ENCODE data around the gene MYH11.

MYH11 gene

GRCh38 chr16:15766918-15767317 is 89.9 kb downstream of the MYH11 start:
- H3K36me3 Mint-ChIP-seq (ENCODE audit: low read depth): no peaks in the 10 kb centered on the region
- H3K4me1 Mint-ChIP-seq: peaks cover 10% of the 10 kb centered on the region
- H3K27ac Mint-ChIP-seq: no peak overlapping the region
- no peak overlapping the region for H3K4me3 Mint-ChIP-seq
- H3K27me3 Mint-ChIP-seq (ENCODE audit: low read depth, poor library complexity): peaks cover 7% of the 10 kb centered on the region
- TF ChIP-seq, protein P1, sequence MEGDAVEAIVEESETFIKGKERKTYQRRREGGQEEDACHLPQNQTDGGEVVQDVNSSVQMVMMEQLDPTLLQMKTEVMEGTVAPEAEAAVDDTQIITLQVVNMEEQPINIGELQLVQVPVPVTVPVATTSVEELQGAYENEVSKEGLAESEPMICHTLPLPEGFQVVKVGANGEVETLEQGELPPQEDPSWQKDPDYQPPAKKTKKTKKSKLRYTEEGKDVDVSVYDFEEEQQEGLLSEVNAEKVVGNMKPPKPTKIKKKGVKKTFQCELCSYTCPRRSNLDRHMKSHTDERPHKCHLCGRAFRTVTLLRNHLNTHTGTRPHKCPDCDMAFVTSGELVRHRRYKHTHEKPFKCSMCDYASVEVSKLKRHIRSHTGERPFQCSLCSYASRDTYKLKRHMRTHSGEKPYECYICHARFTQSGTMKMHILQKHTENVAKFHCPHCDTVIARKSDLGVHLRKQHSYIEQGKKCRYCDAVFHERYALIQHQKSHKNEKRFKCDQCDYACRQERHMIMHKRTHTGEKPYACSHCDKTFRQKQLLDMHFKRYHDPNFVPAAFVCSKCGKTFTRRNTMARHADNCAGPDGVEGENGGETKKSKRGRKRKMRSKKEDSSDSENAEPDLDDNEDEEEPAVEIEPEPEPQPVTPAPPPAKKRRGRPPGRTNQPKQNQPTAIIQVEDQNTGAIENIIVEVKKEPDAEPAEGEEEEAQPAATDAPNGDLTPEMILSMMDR (IDR thresholded peaks at IDR 0.05): no peak
- H3K9me3 Mint-ChIP-seq: peaks cover 5% of the 10 kb centered on the region
- DNase-seq: no peak

DNA sequence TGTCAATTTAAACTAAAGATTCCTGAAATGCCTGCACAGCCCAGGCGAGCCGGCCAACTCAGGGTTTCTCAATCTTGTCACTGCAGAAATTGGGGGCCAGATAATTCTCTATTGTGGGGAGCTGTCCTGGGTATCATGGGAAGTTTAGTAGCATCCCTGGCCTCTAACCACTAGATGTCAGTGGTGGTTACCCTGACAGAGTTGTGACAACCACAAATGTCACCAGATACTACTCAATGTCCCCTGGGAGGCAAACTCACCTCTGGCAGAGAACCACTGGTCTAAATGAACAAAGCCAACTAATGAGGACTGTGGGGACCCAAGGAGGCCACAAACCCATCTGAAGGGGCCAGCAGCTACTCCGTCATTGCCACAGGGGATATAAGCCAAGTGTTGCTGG is 90.9 kb downstream of the MYH11 start:
- Mint-ChIP-seq H3K4me1 (peaks cover 10% of the 10 kb centered on the region), H3K36me3 (ENCODE audit: low read depth) (no peaks in the 10 kb centered on the region), H3K9me3 (peaks cover 5% of the 10 kb centered on the region), H3K27me3 (ENCODE audit: low read depth, poor library complexity) (peaks cover 11% of the 10 kb centered on the region), H3K27ac (no peak overlapping the region), H3K4me3 (no peak overlapping the region)
- DNase-seq: peak; percentile 53
- TF ChIP-seq, protein P1 (IDR thresholded peaks at IDR 0.05): peak; percentile 67

GRCh38 chr16:15765116-15765515 is 91.7 kb downstream of the MYH11 start:
- H3K4me1 Mint-ChIP-seq: peaks cover 10% of the 10 kb centered on the region
- no peak for DNase-seq
- no peak overlapping the region for H3K4me3 Mint-ChIP-seq
- TF ChIP-seq, protein P1 (IDR thresholded peaks at IDR 0.05): no peak
- H3K36me3 Mint-ChIP-seq (ENCODE audit: low read depth): no peaks in the 10 kb centered on the region
- peaks cover 5% of the 10 kb centered on the region for H3K9me3 Mint-ChIP-seq
- H3K27me3 Mint-ChIP-seq (ENCODE audit: low read depth, poor library complexity): peaks cover 11% of the 10 kb centered on the region
- no peak overlapping the region for H3K27ac Mint-ChIP-seq

GRCh38 chr16:15764112-15764511 is 92.7 kb downstream of the MYH11 start:
- Mint-ChIP-seq H3K27ac (no peak overlapping the region), H3K36me3 (ENCODE audit: low read depth) (no peaks in the 10 kb centered on the region), H3K4me3 (no peak overlapping the region), H3K27me3 (ENCODE audit: low read depth, poor library complexity) (peaks cover 11% of the 10 kb centered on the region), H3K4me1 (peaks cover 10% of the 10 kb centered on the region), H3K9me3 (peaks cover 5% of the 10 kb centered on the region)
- no peak for DNase-seq
- TF ChIP-seq, protein P1 (IDR thresholded peaks at IDR 0.05): no peak

DNA sequence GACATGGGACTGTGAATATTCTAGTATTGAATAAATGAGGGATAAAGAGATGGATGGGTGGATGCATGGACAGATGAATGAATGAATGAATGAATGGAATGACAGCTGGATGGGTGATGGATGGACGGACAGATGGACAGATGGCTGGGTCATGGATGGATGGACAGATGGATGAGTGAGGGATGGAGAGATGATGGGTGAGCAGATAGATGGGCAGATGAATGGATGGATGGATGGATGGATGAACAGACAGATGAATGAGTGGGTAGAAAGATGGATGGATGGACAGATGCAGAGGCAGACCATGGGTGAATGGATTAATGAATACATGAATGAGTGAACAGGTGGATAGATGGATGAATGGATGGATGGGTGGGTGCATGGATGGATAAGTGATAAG is 96.7 kb downstream of the MYH11 start:
- no peak for DNase-seq
- Mint-ChIP-seq H3K27ac (peak overlapping the region; percentile 32), H3K9me3 (no peaks in the 10 kb centered on the region), H3K27me3 (ENCODE audit: low read depth, poor library complexity) (peaks cover 19% of the 10 kb centered on the region), H3K4me1 (peaks cover 5% of the 10 kb centered on the region), H3K36me3 (ENCODE audit: low read depth) (no peaks in the 10 kb centered on the region), H3K4me3 (no peak overlapping the region)
- TF ChIP-seq, protein P1 (IDR thresholded peaks at IDR 0.05): no peak

GRCh38 chr16:15759070-15759469 is 97.8 kb downstream of the MYH11 start:
- Mint-ChIP-seq H3K27me3 (ENCODE audit: low read depth, poor library complexity) (peaks cover 19% of the 10 kb centered on the region), H3K4me3 (no peak overlapping the region), H3K9me3 (no peaks in the 10 kb centered on the region), H3K27ac (no peak overlapping the region), H3K36me3 (ENCODE audit: low read depth) (no peaks in the 10 kb centered on the region), H3K4me1 (peaks cover 5% of the 10 kb centered on the region)
- TF ChIP-seq, protein P1 (IDR thresholded peaks at IDR 0.05): no peak
- DNase-seq: no peak

Measured in nephron progenitor cell (in vitro differentiated cells).